Activated T-helper 17 cell treated with anti-CD3 and anti-CD28 coated beads, Interleukin-2, amount 50 U/mL, for 72 hours (primary cell): ENCODE data around the gene PLAGL2. TPM values are rescaled to one million over a fixed set of nuclear protein-coding genes. Genes with fewer than 3 reads are reported as not detected.
"Not testable (repeated sequence)": the region's sequence is repeated elsewhere in the genome, so short reads cannot be mapped to it uniquely, and the experiment has no call there.

Source experiments
- ATAC-seq: fragments of 150-1000 bp; cut with Tn5 transposase; replicated peaks from 2 replicates; pipeline ENCODE4 v1.10.0; 2021; ENCODE audit warnings: mild to moderate bottlenecking, moderate library complexity
- H3K27ac Mint-ChIP-seq: one replicate; pipeline ENCODE4 v1.8.0; 2022; ENCODE audit warnings: mixed read lengths
- H3K27me3 Mint-ChIP-seq: one replicate; pipeline ENCODE4 v1.8.0; 2022; ENCODE audit warnings: mixed read lengths
- H3K36me3 Mint-ChIP-seq: one replicate; pipeline ENCODE4 v1.8.0; 2022; ENCODE audit warnings: low read depth, mild to moderate bottlenecking, mixed read lengths
- H3K4me1 Mint-ChIP-seq: one replicate; pipeline ENCODE4 v1.8.0; 2022; ENCODE audit warnings: mixed read lengths
- H3K4me3 Mint-ChIP-seq: one replicate; pipeline ENCODE4 v1.8.0; 2022; ENCODE audit warnings: mild to moderate bottlenecking, mixed read lengths
- H3K9me3 Mint-ChIP-seq: one replicate; pipeline ENCODE4 v1.8.0; 2022; ENCODE audit warnings: mixed read lengths
- total RNA-seq, 2 donors: library from RNA; stranded (reverse); gene quantifications; one replicate each; pipeline ENCODE4 v1.2.3, GENCODE V29; 2022

Gene PLAGL2
- total RNA-seq, 2 donors from 2014 or later: 61.9 to 93.1 TPM

GRCh38 chr20:32189691-32190615, 17.6 kb downstream of the PLAGL2 start:
- Mint-ChIP-seq H3K27me3 (no peaks in the 10 kb centered on the region), H3K4me1 (peaks cover 22% of the 10 kb centered on the region)
- ATAC-seq: peak; percentile 77

GRCh38 chr20:32189123-32189410, 18.5 kb downstream of the PLAGL2 start:
- Mint-ChIP-seq H3K27ac (peak overlapping the region; percentile 84), H3K27me3 (no peaks in the 10 kb centered on the region), H3K4me3 (peak overlapping the region; percentile 52), H3K4me1 (peaks cover 18% of the 10 kb centered on the region), H3K36me3 (peaks cover 48% of the 10 kb centered on the region), H3K9me3 (no peaks in the 10 kb centered on the region)
- no peak for ATAC-seq

More at GRCh38 chr20:32189691-32190615, 17.6 kb downstream of the PLAGL2 start:
- H3K4me3 Mint-ChIP-seq: peak overlapping the region; percentile 52
- H3K27ac Mint-ChIP-seq: peak overlapping the region; percentile 84
- no peaks in the 10 kb centered on the region for H3K9me3 Mint-ChIP-seq
- H3K36me3 Mint-ChIP-seq: peaks cover 57% of the 10 kb centered on the region

- Mint-ChIP-seq H3K9me3 (no peaks in the 10 kb centered on the region), H3K27ac (peak overlapping the region; percentile 84)
Measured at GRCh38 chr20:32188376-32189122, 19.0 kb downstream of the PLAGL2 start.

GRCh38 chr20:32186506-32186905, 21.0 kb downstream of the PLAGL2 start:
- no peak overlapping the region for H3K27ac Mint-ChIP-seq
- peaks cover 9% of the 10 kb centered on the region for H3K4me1 Mint-ChIP-seq
- no peak overlapping the region for H3K4me3 Mint-ChIP-seq
- H3K36me3 Mint-ChIP-seq: peaks cover 23% of the 10 kb centered on the region
- ATAC-seq: no peak
- H3K27me3 Mint-ChIP-seq: no peaks in the 10 kb centered on the region
- no peaks in the 10 kb centered on the region for H3K9me3 Mint-ChIP-seq

More at GRCh38 chr20:32188376-32189122, 19.0 kb downstream of the PLAGL2 start:
- peak overlapping the region; percentile 52 for H3K4me3 Mint-ChIP-seq
- no peaks in the 10 kb centered on the region for H3K27me3 Mint-ChIP-seq
- peaks cover 43% of the 10 kb centered on the region for H3K36me3 Mint-ChIP-seq
- ATAC-seq: no peak
- H3K4me1 Mint-ChIP-seq: peaks cover 13% of the 10 kb centered on the region

- Mint-ChIP-seq H3K27me3 (no peaks in the 10 kb centered on the region), H3K4me1 (peaks cover 9% of the 10 kb centered on the region), H3K4me3 (no peak overlapping the region), H3K27ac (no peak overlapping the region), H3K36me3 (peaks cover 11% of the 10 kb centered on the region), H3K9me3 (no peaks in the 10 kb centered on the region)
- ATAC-seq: no peak
Measured at GRCh38 chr20:32184961-32185603, 22.5 kb downstream of the PLAGL2 start.

- Mint-ChIP-seq H3K9me3 (no peaks in the 10 kb centered on the region), H3K4me1 (peaks cover 9% of the 10 kb centered on the region)
Measured at GRCh38 chr20:32183947-32184635, 23.5 kb downstream of the PLAGL2 start.

GRCh38 chr20:32181606-32182005, 25.9 kb downstream of the PLAGL2 start:
- no peak for ATAC-seq
- Mint-ChIP-seq H3K27me3 (no peaks in the 10 kb centered on the region), H3K4me3 (no peak overlapping the region), H3K36me3 (no peaks in the 10 kb centered on the region), H3K27ac (no peak overlapping the region), H3K4me1 (peaks cover 10% of the 10 kb centered on the region), H3K9me3 (no peaks in the 10 kb centered on the region)

More at GRCh38 chr20:32183947-32184635, 23.5 kb downstream of the PLAGL2 start:
- H3K4me3 Mint-ChIP-seq: no peak overlapping the region
- ATAC-seq: no peak
- H3K36me3 Mint-ChIP-seq: peaks cover 5% of the 10 kb centered on the region
- H3K27me3 Mint-ChIP-seq: no peaks in the 10 kb centered on the region
- no peak overlapping the region for H3K27ac Mint-ChIP-seq

- peaks cover 7% of the 10 kb centered on the region for H3K4me1 Mint-ChIP-seq
Measured at GRCh38 chr20:32179934-32180333, 27.6 kb downstream of the PLAGL2 start.

GRCh38 chr20:32179515-32179914, 28.0 kb downstream of the PLAGL2 start:
- H3K36me3 Mint-ChIP-seq: no peaks in the 10 kb centered on the region
- H3K4me3 Mint-ChIP-seq: no peak overlapping the region
- no peak for ATAC-seq
- no peak overlapping the region for H3K27ac Mint-ChIP-seq
- peaks cover 5% of the 10 kb centered on the region for H3K4me1 Mint-ChIP-seq
- no peaks in the 10 kb centered on the region for H3K27me3 Mint-ChIP-seq
- no peaks in the 10 kb centered on the region for H3K9me3 Mint-ChIP-seq

More at GRCh38 chr20:32179934-32180333, 27.6 kb downstream of the PLAGL2 start:
- H3K4me3 Mint-ChIP-seq: no peak overlapping the region
- H3K9me3 Mint-ChIP-seq: no peaks in the 10 kb centered on the region
- no peak for ATAC-seq
- H3K36me3 Mint-ChIP-seq: no peaks in the 10 kb centered on the region
- no peaks in the 10 kb centered on the region for H3K27me3 Mint-ChIP-seq
- no peak overlapping the region for H3K27ac Mint-ChIP-seq

- H3K27me3 Mint-ChIP-seq, ATAC-seq, H3K36me3 Mint-ChIP-seq, H3K9me3 Mint-ChIP-seq, H3K27ac Mint-ChIP-seq, H3K4me1 Mint-ChIP-seq, H3K4me3 Mint-ChIP-seq: not testable (repeated sequence)
Measured at GRCh38 chr20:32177696-32178095, 29.8 kb downstream of the PLAGL2 start.

GRCh38 chr20:32168184-32168910, 39.2 kb downstream of the PLAGL2 start:
- ATAC-seq: no peak
- Mint-ChIP-seq H3K27me3 (no peaks in the 10 kb centered on the region), H3K9me3 (no peaks in the 10 kb centered on the region), H3K36me3 (peaks cover 45% of the 10 kb centered on the region), H3K27ac (no peak overlapping the region), H3K4me3 (no peak overlapping the region), H3K4me1 (no peaks in the 10 kb centered on the region)

- Mint-ChIP-seq H3K27me3 (no peaks in the 10 kb centered on the region), H3K36me3 (peaks cover 53% of the 10 kb centered on the region), H3K27ac (peak overlapping the region; percentile 39), H3K4me3 (no peak overlapping the region), H3K9me3 (no peaks in the 10 kb centered on the region), H3K4me1 (no peaks in the 10 kb centered on the region)
- ATAC-seq: no peak
Measured at GRCh38 chr20:32167552-32167951, 40.0 kb downstream of the PLAGL2 start.

- Mint-ChIP-seq H3K27me3 (no peaks in the 10 kb centered on the region), H3K27ac (peak overlapping the region; percentile 39), H3K36me3 (peaks cover 69% of the 10 kb centered on the region), H3K9me3 (no peaks in the 10 kb centered on the region), H3K4me1 (no peaks in the 10 kb centered on the region), H3K4me3 (no peak overlapping the region)
- ATAC-seq: no peak
Measured at GRCh38 chr20:32165836-32166545, 41.6 kb downstream of the PLAGL2 start.
